ENCODE measurements around the gene DMAP1.

Gene DMAP1

DNA sequence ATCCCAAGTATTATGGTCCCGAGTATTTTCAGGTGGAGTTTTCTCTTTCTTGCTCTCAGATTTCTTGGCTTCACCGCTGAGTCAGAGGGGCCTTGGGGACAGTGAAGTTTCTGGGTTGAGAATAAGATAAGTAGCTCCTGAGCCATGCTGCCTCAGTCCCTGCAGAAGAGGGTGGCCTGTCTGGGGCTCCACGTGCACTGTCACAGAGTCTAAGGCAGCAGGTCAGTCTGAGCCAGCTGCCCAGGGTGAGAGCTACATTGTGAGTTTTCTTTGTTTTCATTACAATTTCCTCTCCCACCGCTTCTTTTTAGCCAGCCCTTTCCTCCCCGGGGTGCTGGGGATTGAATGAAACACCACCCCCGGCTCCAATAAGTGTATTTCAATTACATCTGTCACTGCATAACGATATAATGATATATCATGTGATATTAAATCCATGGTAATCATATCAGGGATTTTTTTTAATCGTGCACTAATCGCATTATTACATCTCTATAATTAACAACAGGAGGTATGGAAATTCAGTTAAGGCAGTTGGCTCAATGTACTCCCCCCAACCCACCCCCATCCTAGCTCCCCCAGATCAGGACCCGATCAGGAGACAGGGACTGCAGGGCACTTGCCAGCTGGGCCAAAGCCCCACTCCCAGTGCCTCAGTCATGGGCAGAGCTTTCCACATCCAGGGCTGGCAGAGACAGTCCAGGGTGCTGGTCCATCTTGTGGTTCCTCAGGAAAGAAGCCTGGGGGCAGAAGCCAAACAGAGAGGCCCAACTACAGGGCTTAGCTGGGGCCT is 43.7 kb downstream of the DMAP1 start:
- no peak for DNase-seq

DNA sequence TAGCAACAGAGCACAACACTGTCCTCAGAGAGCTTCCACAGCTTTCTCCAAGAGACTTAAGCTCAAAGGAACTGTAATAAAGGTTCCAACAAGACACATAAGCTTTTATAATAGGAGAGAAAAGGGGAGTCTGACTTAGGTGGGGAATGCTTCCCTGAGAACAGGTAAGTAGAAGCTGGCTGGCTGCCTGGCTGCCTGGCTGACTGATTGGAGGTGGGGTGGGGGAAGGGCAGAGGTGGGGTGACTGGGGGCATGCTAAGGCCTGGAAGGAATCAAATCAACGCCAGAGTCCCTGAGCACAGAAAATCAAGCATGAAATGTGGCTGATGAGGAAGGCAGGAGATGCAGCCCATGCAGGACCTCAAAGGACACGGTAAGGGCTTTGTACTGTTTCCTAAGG is 45.8 kb downstream of the DMAP1 start:
- DNase-seq = no peak

DNA sequence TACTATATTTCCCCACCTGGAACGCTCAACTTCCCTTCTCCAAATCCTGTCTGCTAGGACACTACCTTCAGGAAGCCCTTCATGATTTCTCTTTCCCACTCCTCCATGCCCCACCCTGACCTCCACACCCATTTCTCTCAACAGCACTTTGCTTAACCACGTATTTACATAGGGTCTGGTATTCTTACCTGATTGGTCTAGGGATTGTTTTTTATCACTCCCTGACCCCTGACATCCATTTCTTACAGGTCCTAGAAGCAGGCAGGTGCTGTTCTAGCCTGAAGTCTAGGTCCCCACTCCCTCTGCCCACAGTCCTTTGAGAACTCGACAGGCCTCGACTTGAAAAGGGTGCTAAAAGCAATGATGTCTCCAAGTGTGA is 47.5 kb downstream of the DMAP1 start:
- no peak for DNase-seq

DNA sequence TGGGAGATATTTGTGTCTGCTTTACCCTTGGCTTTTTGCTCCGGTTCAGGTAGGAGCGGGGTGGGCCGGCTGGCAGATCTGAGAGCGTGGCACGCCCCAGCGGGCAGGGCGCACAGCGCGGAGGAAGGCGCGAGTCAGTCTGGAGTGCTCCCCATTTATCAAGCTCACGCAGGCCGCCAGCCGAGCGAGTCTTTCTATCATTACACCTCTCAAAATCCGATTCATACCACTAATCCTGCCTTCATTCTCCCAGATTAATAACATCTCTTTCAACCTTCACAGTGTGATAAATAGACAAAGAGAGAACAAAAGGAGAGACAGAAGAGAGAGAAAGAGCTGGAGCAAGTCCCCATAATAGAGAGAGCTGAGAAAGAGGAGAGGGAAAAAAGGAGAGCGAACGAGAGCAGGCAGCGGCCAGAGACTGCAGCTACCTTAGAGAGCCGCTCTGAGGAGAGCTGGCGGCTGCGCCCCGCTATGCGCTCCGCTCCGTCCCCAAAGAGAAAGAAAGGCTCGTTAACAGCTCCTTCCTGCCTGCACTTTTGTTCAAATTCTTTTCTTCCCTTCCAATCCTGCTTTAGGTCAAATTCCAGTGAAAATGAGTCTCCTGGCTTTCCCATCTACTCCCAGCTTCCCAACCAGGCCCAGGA is 48.0 kb downstream of the DMAP1 start:
- no peak for DNase-seq

DNA sequence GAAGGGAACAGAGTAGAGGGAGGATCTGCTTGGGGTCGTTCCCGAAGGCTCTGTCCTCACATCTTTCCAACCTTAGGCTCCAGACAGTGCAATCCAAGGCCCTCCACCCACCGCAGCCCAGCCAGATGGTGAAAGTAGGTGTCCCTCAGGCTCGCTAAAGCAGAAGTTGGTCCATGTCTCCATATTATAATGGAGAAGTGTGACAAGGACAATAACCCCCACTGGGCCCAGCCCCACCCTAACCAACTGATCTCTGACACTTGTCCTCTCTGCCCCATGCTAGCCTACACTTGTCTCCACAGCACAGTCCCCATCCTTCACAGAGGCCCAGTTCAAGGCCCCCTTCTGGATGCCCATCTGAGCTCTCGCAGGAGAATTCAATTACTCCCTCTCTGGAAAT is 48.7 kb downstream of the DMAP1 start:
- DNase-seq = no peak

DNA sequence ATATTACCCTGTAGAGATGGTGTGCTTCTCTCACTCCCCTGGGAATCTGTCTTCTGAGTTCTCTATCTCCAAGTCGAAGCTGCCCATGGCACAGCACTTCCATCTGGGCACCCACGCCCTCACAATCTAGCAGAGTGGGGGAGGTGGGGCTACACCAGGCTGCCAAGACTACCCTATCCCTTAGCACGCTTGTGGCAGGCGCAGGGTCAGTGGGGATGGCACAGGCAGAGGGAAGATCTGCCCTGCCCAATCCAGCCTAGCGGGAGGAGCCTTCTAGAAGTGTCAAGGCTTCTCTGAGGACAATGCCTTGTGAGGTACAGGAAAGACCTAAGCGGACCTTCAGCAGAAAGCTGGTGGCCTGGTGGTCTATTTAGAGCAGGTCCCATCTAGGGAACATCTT is 49.1 kb downstream of the DMAP1 start:
- DNase-seq = no peak

DNA sequence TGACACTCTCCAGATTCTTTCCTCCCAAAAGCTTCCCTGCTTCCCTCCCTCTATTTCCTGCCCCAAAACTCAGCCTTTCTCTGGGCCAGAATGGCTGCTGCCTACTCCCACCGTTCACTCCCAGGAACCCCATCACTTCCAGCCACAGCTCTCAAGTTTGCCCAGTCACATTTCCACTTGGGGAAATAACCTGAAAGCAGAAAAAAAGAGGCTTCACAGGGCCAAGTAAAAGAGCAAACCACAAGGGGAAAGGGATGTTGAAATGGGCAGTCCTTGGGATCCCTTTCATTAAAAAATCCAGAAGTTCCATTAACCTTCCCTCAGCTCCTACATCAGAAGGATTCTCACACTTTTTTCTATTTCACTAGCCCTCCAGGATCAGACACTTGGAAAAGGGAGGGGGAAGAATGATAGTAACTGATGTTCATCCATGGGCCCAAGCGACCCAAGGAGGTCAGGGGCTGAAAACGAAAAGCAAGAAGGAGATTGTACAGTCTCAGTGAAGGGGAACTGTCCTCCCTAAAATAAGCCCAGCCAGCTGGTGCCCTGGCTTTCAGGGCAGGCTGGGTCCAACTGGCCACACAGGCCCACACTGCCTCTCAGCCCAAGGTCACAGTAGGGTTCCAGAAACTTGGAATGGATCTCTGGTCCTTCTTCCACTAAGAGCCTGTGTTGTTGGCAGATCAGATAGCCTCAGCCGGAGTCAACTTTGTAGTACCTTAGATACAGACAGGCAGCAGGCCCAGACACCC is 49.7 kb downstream of the DMAP1 start:
- no peak for DNase-seq

DNA sequence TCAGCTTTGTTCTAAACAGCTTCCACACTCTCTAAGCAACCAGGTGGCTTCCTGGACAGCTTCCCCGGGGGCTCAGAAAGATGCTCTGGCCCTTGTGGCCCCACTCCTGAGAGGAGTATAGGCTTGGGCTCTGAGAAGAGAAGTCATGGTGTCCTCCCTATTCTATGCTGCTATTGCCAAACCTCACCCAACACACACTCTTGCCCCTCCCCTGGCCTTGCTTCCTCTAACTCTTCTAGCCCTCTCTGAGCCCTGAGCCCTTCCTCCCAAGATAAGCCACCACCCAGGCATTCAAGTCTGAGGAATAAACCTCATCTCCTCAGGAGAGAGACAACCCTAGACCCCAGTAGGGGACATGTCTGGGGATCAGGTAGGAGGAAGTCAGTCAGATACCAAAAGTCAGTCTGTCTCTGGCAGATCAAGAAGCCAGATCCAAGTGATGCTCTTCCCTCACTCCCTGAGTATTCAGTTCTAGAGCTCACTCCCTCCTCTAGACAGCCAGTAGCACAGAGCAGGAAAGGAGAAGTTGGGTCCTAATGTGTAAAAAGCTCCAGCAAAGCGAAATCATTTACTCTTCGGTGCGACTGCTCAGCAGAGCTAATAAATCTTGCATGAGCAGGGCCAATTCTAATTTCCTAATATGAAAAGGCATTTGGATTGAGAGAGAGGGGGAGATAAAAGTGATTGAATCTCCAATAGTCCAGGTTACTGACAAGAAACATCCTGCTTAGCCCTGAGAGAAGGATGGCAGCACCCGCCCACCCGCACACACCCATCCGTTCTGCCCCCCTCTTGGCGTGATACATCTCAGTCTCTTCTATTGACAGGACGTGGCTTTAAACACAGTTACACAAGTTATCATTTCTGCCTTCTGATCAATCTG is 50.5 kb downstream of the DMAP1 start:
- DNase-seq = no peak

DNA sequence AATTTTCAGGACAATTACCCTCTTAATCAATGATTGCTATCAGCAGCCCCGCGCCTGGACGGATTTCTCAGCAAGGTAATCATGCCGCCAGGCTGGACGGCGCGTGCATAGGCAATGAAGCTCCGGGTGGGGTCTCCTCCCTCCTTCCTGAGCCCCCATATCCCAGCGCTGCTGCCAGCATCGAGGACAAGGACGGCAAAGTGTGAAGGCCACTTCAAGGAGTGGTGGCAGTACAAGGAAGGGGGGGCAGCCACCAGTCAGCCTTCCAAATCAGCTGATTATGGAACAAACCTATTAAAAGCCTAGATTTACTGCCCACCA is 51.1 kb downstream of the DMAP1 start:
- DNase-seq = no peak

DNA sequence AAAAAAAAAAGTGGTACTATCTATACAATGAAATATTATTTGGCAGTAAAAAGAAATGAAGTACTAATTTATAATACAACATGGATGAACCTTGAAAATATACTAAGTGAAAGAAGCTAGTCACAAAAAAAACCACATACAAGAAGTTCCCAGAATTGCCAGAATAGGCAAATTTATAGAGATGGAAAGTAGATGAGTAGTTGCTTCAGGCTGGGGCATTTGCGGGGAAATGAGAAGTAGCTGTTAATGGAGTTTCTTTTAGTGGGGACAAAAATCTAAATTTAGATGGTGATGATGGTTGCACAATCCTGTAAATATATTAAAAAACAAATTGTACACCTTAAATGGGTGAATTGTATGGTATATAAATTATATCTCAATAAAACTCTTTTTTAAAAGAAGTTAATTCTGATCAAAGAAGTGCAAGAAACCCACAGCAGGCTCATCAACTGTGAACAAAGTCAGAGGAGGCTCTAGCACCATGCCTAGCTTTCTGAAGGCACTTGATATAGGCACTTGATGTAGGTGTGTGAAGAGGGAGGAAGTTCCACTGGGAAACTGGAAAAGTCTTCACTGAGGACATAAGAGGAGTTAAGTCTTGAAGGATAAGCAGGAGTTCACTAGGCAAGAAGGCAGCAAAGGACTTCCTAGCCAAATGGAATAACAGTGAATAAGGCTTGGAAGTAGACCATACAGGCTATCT is 52.5 kb downstream of the DMAP1 start:
- DNase-seq = no peak

DNA sequence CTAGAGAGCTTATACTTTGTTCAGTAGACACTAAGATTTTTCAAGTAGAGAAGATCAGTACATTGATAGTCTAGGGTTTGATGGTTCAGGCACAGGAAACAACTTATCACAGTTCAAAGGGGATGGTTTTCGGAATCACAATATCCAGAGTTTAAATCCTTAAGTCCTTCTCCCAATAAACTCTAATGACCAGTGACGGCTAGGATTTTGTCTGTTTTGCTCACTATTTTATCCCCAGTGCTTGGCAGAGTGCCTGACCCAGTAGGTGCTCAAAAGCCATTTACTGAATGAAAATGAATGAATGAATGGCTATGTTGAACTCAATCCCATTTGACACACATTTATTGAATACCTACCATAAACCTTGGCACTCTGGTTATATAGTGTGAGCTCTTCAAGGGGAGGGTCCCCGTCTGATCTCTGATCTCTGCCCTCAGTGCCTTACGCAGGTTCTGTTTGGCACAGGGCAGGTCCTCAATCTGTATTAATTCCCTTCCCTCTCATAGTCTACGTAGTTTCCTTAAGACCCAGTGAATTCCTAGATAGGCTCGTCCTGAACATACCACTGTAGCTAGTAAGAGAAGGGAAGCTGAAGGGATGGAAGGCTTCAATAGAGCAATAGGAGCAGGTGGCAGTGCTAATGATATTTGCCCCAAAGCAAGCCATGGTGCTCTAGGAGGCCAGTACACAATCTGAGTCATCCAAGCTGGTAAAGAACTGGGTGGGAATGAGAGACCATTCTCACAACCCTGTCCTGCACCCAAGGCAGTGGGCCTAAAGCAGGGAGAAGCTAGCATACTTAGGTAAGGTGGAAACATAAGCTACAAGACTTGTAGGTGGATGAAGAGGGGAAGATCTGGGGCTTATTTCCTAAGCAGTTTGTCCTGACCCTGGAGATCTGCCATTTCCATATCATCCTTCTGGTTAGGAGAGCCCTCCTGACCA is 53.4 kb downstream of the DMAP1 start:
- DNase-seq = no peak

DNA sequence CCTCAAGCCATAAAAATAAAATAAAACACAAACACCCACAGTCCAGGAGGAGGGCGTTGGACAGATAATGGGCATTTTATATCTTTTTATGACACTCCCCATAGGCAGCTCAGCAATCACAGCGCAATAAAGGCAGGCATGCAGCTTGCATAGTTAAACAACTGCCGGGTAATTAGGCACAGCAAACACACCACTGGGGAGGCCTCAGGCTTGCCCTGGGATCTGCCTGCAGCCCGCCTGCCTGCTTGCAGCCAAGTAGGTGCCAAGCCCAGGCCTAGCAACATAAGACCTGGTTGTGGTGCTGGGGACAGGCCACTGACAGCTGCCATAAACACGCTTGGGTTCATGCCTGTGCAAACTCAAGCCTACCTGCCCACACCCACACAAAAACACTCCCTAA is 54.2 kb downstream of the DMAP1 start:
- no peak for DNase-seq

DNA sequence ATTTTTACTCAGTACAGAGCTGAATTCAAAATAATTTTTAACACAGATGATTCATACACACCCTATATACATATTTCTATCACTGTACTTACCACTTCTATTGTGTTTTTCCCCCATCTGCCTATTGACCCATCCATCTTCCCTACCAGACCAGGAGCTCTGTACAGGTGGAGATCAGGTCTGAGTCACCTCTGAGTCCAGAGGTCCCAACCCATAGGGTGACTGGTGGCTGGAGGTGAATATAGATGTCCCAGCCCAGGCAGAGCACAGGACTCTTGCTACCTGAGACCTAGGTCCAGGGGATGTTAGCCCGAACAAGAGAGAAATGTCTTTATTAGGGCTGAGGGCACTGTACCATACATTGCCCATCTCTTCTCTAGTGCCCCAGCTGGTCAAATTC is 54.8 kb downstream of the DMAP1 start:
- no peak for DNase-seq

Data from activated CD4-positive, alpha-beta T cell treated with anti-CD3 and anti-CD28 coated beads for 4 hours (primary cell).